HG03097 (cell line): ENCODE data around the gene EFNB2.
A peak's percentile ranks its signal among the peaks of the same experiment; 100 is the strongest.

Source experiments
- ATAC-seq: cut with Tn5 transposase; IDR thresholded peaks from one replicate; pipeline ENCODE4 v1.9.1; 2021; ENCODE audit not compliant: unreplicated experiment, low FRiP score

Gene EFNB2

GRCh38 chr13:106551350-106551749, 15.9 kb upstream of the EFNB2 start:
- no peak for ATAC-seq

DNA sequence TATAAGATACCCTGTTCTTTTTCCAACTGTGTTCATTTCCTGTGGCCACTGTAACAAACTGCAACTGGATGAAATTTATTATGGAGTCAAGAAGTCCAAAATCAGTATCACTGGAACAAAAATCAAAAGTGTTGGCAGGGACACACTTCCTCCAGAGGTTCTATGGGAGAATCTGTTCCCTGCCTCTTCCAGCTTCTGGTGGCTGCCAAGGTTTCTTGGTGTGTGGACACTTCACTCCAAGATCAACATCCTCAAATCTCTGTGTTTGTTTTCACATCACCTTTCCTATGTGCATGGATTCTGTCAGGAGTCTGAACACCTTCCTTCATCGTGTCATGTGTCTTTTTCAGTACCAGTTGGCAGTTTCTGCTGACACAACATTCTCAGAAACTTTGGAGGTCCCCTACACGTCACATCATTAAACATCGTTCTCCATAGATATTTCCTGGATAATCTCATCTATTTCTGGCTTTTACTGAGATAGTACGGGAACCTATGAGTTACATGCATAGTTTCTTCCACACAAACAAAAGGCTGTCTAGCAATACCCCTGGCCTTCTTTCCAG, 15.2 kb upstream of the EFNB2 start:
- no peak for ATAC-seq

DNA sequence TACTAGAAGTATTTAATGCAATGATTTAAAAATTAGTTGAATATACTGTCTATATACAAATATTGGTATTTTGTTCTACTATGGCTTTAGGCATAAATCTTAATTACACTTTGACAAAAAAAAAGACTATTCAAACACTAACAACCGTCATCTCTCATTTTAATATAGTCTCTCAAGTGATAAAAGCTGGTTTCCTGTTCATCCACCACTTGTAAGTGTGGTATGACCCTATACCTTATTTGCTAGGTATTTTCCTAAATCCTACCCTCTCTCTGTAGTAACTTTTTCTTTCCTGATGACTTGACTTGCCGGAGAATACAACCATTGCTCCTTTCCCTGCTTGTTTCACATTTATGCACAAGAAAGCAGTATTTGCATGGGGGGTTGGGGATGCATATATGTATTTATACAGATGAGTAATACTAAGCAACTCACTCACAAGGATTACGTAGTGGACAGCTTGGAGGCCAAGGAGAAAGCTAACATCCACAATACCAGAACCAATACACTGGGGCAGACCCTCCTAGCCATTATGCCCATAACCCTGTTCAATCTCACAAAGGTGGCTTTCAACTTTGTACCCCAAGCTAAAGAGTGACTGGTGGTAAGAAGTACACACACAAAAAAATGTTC, 12.7 kb upstream of the EFNB2 start:
- ATAC-seq = no peak

- ATAC-seq = no peak
Measured at GRCh38 chr13:106541826-106542225, 6.4 kb upstream of the EFNB2 start.

GRCh38 chr13:106540613-106541012, 5.2 kb upstream of the EFNB2 start:
- ATAC-seq = no peak

DNA sequence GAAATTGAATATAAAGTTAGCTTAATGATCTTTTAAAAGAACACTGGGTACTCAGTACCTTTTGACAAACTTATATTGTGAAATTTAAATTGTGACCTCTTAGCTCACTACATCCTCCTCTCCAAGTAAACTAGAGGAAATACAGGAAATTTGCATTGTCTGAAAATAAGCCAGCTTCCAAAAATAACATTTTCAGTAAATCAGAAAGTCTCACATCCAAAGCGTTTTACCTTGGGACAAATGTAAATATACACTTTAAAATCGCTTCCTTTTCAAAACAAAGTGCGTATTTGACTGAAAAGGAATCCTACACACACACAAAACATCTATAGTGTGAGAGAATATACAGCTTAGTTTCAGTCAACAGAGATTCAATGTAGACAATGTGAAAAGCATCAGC, 2.1 kb upstream of the EFNB2 start:
- ATAC-seq = no peak

- no peak for ATAC-seq
Measured at GRCh38 chr13:106536244-106537034, 977 bp upstream of the EFNB2 start.

DNA sequence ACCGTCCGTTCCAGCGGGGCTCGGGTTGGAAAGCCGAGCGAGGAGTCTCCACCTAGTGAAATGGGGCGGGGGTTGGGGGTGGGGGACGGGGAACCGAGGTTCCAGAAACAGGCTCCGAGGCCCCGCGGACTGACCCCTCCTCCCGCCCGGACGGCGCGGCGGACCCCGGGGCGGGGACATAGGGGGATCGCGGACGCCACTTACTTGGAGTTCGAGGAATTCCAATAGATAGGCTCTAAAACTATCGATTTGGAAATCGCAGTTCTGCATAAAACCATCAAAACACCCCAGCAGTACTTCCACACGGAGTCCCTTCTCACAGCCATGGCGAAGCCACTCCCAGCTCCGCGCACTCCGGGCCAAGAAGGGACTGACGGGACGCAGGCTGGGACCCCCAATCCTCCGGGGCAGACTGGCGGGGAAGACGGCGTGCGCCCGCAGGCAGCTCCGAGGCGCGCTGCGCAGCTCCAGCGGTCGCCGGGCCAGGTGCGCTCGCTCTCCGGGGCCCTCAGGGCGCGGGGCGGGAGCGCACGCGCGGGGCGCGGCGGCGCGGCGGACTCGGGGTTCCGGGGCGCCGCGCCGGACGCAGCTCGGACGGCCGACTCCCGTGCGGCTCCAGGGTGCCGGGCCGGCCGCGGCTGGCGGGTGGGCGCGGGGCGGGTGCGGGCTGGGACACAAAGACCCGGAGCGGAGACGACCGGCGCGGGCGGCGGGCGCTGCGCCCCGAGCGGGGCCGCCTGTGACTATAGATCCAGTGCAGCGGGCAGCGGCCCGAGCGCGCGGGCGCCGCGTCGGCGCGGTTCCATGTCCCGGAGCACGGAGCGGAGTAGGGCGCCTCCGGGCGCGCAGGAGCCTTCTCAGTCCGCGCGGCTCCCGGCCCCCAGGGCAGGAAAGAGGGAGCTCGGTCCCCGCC, 567 bp downstream of the EFNB2 start:
- peak; percentile 1 for ATAC-seq

- no peak for ATAC-seq
Measured at GRCh38 chr13:106533943-106534638, 1.4 kb downstream of the EFNB2 start.

GRCh38 chr13:106533101-106533942, 2.1 kb downstream of the EFNB2 start:
- ATAC-seq = no peak

- no peak for ATAC-seq
Measured at GRCh38 chr13:106532111-106532929, 3.1 kb downstream of the EFNB2 start.

DNA sequence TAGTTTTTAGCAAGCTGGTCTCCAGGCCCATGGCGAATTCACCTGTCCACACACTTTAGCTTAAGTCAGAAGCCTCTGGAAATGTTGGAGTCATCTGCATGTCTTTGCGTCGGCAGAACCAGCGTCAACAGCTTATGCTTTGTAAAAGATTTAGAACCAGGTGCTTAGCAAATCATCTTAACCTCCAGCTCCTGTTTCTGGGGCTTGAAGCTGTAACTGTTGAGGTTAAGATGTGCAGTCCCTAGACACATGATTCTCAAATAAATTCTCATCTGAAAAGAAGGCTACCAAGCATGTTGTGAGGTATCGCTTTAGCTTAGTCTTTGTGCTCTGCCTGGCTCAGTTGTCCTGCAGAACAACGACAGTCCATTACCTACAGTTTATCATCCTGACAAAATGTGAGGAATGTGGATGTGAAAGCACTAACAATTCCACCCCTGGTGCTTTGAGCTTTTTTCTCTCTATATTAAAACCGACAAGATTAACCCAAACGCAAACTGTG, 4.4 kb downstream of the EFNB2 start:
- no peak for ATAC-seq

- ATAC-seq = no peak
Measured at GRCh38 chr13:106530171-106530851, 5.2 kb downstream of the EFNB2 start.

- ATAC-seq = no peak
Measured at GRCh38 chr13:106529415-106530170, 5.9 kb downstream of the EFNB2 start.

- ATAC-seq = no peak
Measured at GRCh38 chr13:106528718-106529414, 6.6 kb downstream of the EFNB2 start.

GRCh38 chr13:106527826-106528225, 7.6 kb downstream of the EFNB2 start:
- no peak for ATAC-seq

DNA sequence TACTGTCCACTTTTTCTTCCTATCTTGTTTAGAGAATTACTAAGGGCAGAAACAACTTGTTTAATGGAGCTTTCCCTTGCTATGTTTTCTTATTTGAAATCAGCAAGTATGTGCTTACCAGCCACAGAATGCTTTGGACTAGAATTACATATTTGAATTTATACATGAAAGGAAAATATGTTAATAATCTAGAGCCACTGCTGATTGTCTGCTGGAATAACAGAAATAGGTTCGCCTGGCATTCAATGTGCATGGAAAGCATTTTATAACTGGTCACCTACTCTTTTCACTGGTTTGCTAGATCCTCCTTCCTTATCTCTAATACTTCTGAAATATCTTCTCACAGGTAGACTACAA, 8.0 kb downstream of the EFNB2 start:
- no peak for ATAC-seq
